Activated CD4-positive, alpha-beta T cell treated with anti-CD3 and anti-CD28 coated beads for 48 hours (primary cell): ENCODE results near the gene HBQ1.
"Not testable (repeated sequence)": the region's sequence is repeated elsewhere in the genome, so short reads cannot be mapped to it uniquely, and the experiment has no call there.

Experiments
- DNase-seq: peaks from one replicate; pipeline ENCODE4 v3.0.0-alpha.2; 2020

HBQ1 gene

GRCh38 chr16:162271-162991, 17.8 kb upstream of the HBQ1 start:
- DNase-seq, result no peak

GRCh38 chr16:163139-163538, 17.1 kb upstream of the HBQ1 start:
- DNase-seq, result not testable (repeated sequence)

GRCh38 chr16:163696-164095, 16.6 kb upstream of the HBQ1 start:
- not testable (repeated sequence) for DNase-seq

GRCh38 chr16:164134-164823, 16.0 kb upstream of the HBQ1 start:
- DNase-seq, result not testable (repeated sequence)

- DNase-seq, result no peak
Observed at GRCh38 chr16:164827-165538, 15.3 kb upstream of the HBQ1 start.

- DNase-seq, result peak; percentile 29
Observed at GRCh38 chr16:165539-166374, 14.5 kb upstream of the HBQ1 start, which contains the start of gene HBM. Gene HBM, plus strand, starts transcription at chr16:165978. Its CDS starts 20 bp downstream, at chr16:165998.

GRCh38 chr16:166375-167121, 13.7 kb upstream of the HBQ1 start:
- no peak for DNase-seq

GRCh38 chr16:167122-167690, 13.1 kb upstream of the HBQ1 start:
- no peak for DNase-seq

GRCh38 chr16:168424-168823, 11.8 kb upstream of the HBQ1 start:
- no peak for DNase-seq

- DNase-seq, result no peak
Observed at GRCh38 chr16:169014-169413, 11.2 kb upstream of the HBQ1 start.

- not testable (repeated sequence) for DNase-seq
Observed at GRCh38 chr16:170088-170507, 10.2 kb upstream of the HBQ1 start.

GRCh38 chr16:170788-171187, 9.5 kb upstream of the HBQ1 start:
- no peak for DNase-seq

- not testable (repeated sequence) for DNase-seq
Observed at GRCh38 chr16:172374-172941, 7.8 kb upstream of the HBQ1 start, which contains the start of gene HBA2. Gene HBA2, plus strand, starts transcription at chr16:172876. Its CDS starts 37 bp downstream, at chr16:172913.

GRCh38 chr16:173211-173854, 6.9 kb upstream of the HBQ1 start:
- DNase-seq, result not testable (repeated sequence)

GRCh38 chr16:173928-174769, 6.1 kb upstream of the HBQ1 start:
- DNase-seq, result not testable (repeated sequence)

- DNase-seq, result no peak
Observed at GRCh38 chr16:175011-175949, 5.0 kb upstream of the HBQ1 start.

- DNase-seq, result not testable (repeated sequence)
Observed at GRCh38 chr16:176006-176405, 4.3 kb upstream of the HBQ1 start.
